Erythroblast (primary cell): ENCODE measurements around the gene PIR.
A peak's percentile ranks its signal among the peaks of the same experiment; 100 is the strongest.

Experiments used
- DNase-seq, 2 experiments: peaks; one replicate each; lab custom pipeline; 2025; lab: John Stamatoyannopoulos, UW
- GATA1 ChIP-seq: IDR thresholded peaks from 2 replicates; pipeline ENCODE4 v1.6.1; 2011; ENCODE audit warnings: low read depth, mild to moderate bottlenecking, control low read depth, low read length, moderate library complexity
- POLR2A ChIP-seq: IDR thresholded peaks from 2 replicates; pipeline ENCODE4 v1.6.1; 2011; ENCODE audit warnings: mild to moderate bottlenecking, low read length

Gene PIR

GRCh38 chrX:15469613-15470012 is 23.5 kb downstream of the PIR start:
- DNase-seq: no peak
- no peak for TF ChIP-seq POLR2A
- no peak for TF ChIP-seq GATA1

GRCh38 chrX:15468036-15468435 is 25.1 kb downstream of the PIR start:
- DNase-seq: peak; percentile 14 to 29
- no peak for TF ChIP-seq POLR2A
- TF ChIP-seq GATA1: no peak

GRCh38 chrX:15465896-15466651 is 27.1 kb downstream of the PIR start:
- peak; percentile 4 for DNase-seq
- no peak for TF ChIP-seq GATA1
- TF ChIP-seq POLR2A: no peak

GRCh38 chrX:15465347-15465746 is 27.8 kb downstream of the PIR start:
- DNase-seq: no peak
- no peak for TF ChIP-seq GATA1
- TF ChIP-seq POLR2A: no peak

GRCh38 chrX:15464704-15465103 is 28.4 kb downstream of the PIR start:
- DNase-seq: no peak
- no peak for TF ChIP-seq GATA1
- no peak for TF ChIP-seq POLR2A

DNA sequence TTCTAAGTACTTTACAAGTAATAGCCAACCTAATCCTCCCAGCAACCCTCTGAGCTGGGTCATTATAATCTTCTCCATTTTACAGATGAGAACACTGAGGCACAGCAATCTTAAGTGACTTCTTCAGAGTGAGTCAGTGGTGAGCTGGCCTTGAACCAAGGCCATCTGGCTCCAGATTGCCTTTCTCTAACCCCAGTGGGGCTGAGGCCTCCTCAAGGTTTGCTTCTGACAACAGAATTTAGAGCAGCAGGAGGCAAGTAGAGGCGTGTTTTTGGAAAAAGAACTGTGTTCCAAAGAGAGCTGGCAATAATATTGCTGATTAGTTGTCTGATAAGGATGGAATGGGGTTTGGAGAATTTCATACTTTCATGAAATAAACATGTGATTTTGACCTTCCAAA is 41.2 kb downstream of the PIR start:
- no peak for TF ChIP-seq POLR2A
- TF ChIP-seq GATA1: no peak
- DNase-seq: no peak

DNA sequence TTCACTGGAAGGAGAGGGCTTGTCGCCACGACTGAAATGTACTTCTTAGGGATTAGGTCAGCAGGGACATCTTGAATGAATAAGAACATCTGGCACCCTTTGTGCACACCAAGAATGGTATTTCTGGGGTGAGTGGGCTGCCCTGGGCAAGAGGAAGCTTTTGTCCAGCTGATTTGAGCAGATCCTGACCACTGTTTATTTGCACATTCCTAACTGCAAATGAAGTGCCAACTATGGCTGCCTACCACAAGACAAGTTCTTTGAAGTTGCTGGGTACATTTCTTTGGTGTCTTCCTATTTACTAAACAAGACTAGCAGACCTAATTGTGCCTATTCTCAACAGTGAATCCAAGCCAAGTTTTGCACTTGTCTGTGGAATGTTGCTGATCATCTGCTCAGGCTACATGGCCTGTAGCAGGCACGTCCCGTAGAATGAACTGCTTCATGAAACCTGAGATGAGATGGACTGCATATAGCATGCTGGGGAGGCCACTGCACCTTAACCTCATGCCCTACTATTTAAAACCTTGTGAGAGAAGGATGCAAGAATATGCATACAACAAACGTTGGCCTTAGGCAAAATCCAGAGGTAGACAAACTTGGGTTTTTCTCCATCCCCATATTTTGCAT is 45.0 kb downstream of the PIR start:
- no peak for DNase-seq
- TF ChIP-seq GATA1: no peak
- no peak for TF ChIP-seq POLR2A

- DNase-seq: no peak
- TF ChIP-seq GATA1 (no peak), POLR2A (no peak)
These were observed 51.7 kb downstream of the PIR start for GRCh38 chrX:15441464-15441863.

- TF ChIP-seq POLR2A (no peak), GATA1 (no peak)
These were observed 54.8 kb downstream of the PIR start for GRCh38 chrX:15438332-15438731.

DNA sequence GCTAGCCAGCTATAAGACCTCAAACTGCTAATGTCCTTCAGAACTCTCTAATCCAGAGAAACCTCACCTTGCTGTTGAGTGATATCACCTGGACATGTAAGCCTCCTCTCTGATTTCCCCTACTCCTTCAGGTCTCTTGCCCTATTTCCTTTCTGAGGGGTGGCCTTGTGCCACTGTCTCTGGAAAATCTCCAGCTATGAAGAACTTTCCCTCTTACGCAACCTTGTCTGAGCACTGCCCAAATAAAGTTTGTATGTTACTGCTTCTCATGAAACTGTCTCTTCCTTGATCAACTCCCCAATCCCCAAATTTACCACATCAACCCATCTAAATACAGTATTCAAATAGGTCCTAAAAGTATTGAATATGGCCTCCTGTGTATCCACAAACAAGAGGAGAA is 55.4 kb downstream of the PIR start:
- no peak for DNase-seq
- TF ChIP-seq POLR2A (no peak), GATA1 (no peak)

More at GRCh38 chrX:15438332-15438731, 54.8 kb downstream of the PIR start:
- no peak for DNase-seq

DNA sequence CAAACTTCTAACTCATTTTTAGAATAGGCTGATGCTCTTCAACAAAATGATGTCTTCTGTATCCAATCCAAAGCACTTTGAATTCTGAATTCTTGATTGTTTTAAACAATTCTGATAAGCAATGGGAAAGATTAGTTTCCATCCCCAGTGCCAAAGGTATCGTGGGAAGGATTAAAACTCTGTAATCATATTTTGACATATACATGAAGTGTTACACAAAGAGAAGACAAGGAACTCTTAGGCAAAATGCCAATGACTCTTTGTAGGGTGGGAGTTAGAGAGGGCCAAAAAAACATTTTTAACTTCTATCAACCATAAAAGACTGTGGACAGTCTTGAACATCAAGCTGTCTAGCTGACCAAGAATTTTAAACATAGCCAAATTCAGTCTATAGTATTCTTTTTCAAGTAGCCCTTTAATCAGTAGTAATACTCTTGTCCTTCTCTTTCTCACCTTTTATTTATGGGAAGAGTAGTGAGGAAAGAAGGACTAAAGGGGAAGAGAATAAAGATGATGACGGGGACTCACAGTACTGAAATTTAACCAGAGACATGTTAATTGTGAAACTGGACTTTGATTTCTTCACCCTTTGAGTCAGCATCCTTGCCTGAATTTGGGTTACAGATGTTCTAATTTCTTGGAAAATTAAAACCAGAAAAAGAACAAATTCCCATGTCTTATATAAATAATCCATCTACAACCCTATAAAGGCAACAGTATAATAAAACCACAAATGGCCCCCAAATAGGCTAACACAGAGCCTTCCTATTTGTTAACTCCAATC is 57.1 kb downstream of the PIR start:
- no peak for TF ChIP-seq GATA1
- no peak for TF ChIP-seq POLR2A
- no peak for DNase-seq

GRCh38 chrX:15434205-15434604 is 58.9 kb downstream of the PIR start:
- TF ChIP-seq POLR2A (no peak), GATA1 (no peak)
- no peak for DNase-seq

GRCh38 chrX:15430584-15430983 is 62.5 kb downstream of the PIR start:
- DNase-seq: no peak
- no peak for TF ChIP-seq POLR2A
- TF ChIP-seq GATA1: no peak

DNA sequence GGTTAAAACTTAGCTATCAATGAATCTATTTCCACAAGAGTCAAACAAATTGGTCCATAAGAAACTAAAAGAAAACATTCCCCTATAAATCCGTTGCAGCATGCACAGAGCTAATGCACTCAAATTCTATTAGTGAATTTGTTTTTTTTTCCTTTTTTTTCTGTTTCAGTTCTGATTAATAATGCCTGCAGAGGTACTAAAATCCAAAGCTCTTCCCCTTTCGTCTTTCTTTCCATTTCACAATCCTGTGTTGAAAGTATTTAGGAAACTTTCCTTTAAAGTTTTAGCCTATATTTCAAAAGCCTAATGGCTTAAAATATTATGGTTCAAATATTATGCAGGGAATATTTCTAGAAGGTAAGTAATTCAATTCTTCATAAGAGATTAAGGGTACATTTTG is 63.1 kb downstream of the PIR start:
- no peak for TF ChIP-seq POLR2A
- TF ChIP-seq GATA1: no peak
- no peak for DNase-seq
